NCI-H82 (cell line): ENCODE data around the gene CHTOP.

Experiments used
- DNase-seq: peaks from one replicate; lab custom pipeline; 2025; lab: John Stamatoyannopoulos, UW

CHTOP gene

GRCh38 chr1:153613406-153613805, 20.5 kb upstream of the CHTOP start:
- no peak for DNase-seq

- no peak for DNase-seq
These were observed 19.5 kb upstream of the CHTOP start for GRCh38 chr1:153614189-153614900.

GRCh38 chr1:153614906-153615305, 19.0 kb upstream of the CHTOP start:
- DNase-seq = no peak

GRCh38 chr1:153615406-153615805, 18.5 kb upstream of the CHTOP start:
- DNase-seq = no peak

GRCh38 chr1:153616144-153616916, 17.5 kb upstream of the CHTOP start, which contains the start of gene S100A14:
TSS of gene S100A14 (minus strand) at chr1:153616325. CDS start at chr1:153615858, 467 bp downstream.
- no peak for DNase-seq

- DNase-seq = no peak
These were observed 17.0 kb upstream of the CHTOP start for GRCh38 chr1:153616917-153617311.

GRCh38 chr1:153617663-153618062, 16.2 kb upstream of the CHTOP start:
- peak; percentile 78 for DNase-seq

GRCh38 chr1:153619171-153619570, 14.7 kb upstream of the CHTOP start:
- no peak for DNase-seq

GRCh38 chr1:153623101-153623500, 10.8 kb upstream of the CHTOP start:
- no peak for DNase-seq

- no peak for DNase-seq
These were observed 8.8 kb upstream of the CHTOP start for GRCh38 chr1:153624965-153625611.

- DNase-seq = no peak
These were observed 7.4 kb upstream of the CHTOP start for GRCh38 chr1:153626477-153626903.

GRCh38 chr1:153626904-153627714, 6.8 kb upstream of the CHTOP start, which contains the start of gene S100A13:
TSS of gene S100A13 (minus strand) at chr1:153627505. CDS start at chr1:153626472, 1,033 bp downstream.
- peak; percentile 95 for DNase-seq

- peak; percentile 58 for DNase-seq
These were observed 5.9 kb upstream of the CHTOP start, which contains the start of gene S100A1 for GRCh38 chr1:153627715-153628626. TSS of gene S100A1 (plus strand) at chr1:153628434. CDS start at chr1:153630522, 2,088 bp downstream.

GRCh38 chr1:153628638-153629342, 5.1 kb upstream of the CHTOP start:
- DNase-seq = no peak

- DNase-seq = no peak
These were observed 4.6 kb upstream of the CHTOP start for GRCh38 chr1:153629343-153629665.

- no peak for DNase-seq
These were observed 3.9 kb upstream of the CHTOP start for GRCh38 chr1:153629971-153630370.

- no peak for DNase-seq
These were observed 3.5 kb upstream of the CHTOP start for GRCh38 chr1:153630384-153630783.

- no peak for DNase-seq
These were observed 2.5 kb upstream of the CHTOP start for GRCh38 chr1:153631047-153632022.
